MM.1S (cell line): Measurements from ENCODE around the gene SEC61G.

ENCODE experiments used
- CTCF ChIP-seq: fragments of 300-600 bp; sonication (generic); IDR thresholded peaks from 2 replicates; pipeline ENCODE4 v1.5.1; 2016; ENCODE audit warnings: antibody characterized with exemption, low read length, mixed read lengths
- EZH2 ChIP-seq: fragments of 300-600 bp; sonication (generic); optimal IDR thresholded peaks from 2 replicates; pipeline ENCODE3; 2017; ENCODE audit warnings: low read depth, mild to moderate bottlenecking, antibody characterized with exemption, low read length, mixed read lengths

GRCh38 chr7:54758702-54759592, at the start of gene SEC61G:
- TF ChIP-seq EZH2, result no peak
- no peak for TF ChIP-seq CTCF
